SHP77 (cell line): ENCODE measurements around the gene ZFP62.
"Not testable (repeated sequence)": the region's sequence is repeated elsewhere in the genome, so short reads cannot be mapped to it uniquely, and the experiment has no call there.

Source experiments
- DNase-seq, 2 experiments: peaks; one replicate each; lab custom pipeline; 2025; lab: John Stamatoyannopoulos, UW

Gene ZFP62

DNA sequence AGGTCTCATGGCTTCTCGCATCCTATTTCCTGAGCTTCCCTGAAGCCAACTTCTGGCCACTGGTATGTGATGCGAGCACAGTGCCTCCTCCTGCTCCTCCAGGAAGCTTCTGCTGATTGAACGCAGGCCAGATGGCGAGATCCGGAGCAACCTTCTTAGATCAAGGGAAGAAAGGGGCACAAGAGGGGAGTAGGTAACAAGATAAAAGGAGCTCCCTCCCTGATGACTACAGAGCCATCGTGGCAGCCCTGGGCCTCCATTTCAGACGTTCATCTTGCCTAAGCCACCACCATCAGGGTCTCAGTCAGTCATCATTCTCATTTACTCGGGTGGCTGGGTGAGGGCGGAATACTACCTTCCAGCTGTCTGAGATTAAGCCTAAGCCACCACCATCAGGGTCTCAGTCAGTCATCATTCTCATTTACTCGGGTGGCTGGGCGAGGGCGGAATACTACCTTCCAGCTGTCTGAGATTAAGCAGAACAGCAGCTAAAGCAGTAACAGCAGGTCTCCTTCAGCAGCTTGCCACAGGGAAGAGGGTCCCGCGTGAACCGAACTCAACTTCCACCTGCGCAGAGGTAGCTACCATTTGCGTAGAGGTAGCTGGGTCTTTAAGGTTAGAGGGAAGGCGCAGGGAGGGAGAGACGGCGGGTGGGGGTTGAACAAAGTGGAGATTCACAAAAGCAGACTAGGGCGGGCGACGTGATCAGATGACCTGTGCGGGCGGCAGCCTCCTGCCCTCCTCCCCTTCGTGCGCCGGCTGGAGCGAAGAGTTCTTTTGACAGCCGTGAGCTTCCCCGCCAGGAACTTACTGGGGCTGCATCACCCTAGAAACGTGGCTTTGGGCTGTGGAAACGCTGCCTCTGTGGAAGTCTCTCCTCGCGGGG is 30.6 kb downstream of the ZFP62 start:
- peak in 1 of 2 experiments; percentile 44 for DNase-seq

DNA sequence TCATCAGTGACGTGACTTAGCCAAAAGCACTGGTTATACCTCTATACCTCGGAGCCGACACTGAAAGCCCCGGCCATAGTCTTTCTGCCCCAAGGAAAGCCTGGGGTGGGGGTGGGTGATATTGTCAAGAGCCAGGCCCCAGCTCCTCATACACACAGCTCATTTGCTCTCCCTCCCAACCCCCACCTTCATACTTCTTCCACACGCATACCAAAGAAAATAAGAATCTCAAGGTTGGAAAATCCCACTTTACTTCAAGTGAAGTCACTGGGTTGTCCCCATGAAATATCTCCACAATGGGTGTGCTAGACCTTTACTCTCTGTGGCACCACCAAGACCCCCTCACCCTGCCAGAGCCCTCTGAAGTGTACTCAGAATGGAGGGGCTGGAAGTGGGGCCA is 31.4 kb downstream of the ZFP62 start:
- DNase-seq, result no peak

DNA sequence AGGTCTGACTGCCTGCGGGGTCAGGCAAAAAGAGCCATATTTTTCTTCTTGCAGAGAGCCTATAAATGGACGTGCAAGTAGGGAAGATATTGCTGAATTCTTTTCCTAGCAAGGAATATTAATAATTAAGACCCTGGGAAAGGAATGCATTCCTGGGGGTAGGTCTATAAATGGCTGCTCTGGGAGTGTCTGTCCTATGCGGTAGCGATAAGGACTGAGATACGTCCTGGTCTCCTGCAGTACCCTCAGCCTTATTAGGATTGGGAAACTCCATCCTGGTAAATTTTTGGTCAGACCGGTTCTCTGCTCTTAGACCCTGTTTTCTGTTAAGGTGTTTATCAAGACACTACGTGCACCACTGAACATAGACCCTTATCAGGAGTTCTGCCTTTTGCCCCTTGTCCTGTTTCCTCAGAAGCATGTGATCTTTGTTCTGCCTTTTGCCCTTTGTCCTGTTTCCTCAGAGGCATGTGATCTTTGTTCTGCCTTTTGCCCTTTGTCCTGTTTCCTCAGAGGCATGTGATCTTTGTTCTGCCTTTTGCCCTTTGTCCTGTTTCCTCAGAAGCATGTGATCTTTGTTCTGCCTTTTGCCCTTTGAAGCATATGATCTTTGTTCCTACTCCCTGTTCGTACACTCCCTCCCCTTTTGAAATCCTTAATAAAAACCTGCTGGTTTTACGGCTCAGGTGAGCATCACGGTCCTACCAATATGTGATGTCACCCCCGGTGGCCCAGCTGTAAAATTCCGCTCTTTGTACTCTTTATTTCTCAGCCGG is 32.1 kb downstream of the ZFP62 start:
- DNase-seq, result not testable (repeated sequence)

DNA sequence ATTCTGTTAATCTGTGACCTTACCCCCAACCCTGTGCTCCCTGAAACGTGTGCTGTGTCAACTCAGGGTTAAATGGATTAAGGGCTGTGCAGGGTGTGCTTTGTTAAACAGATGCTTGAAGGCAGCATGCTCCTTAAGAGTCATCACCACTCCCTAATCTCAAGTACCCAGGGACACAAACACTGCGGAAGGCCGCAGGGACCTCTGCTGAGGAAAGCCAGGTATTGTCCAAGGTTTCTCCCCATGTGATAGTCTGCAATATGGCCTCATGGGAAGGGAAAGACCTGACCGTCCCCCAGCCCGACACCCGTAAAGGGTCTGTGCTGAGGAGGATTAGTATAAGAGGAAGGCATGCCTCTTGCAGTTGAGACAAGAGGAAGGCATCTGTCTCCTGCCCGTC is 33.7 kb downstream of the ZFP62 start:
- not testable (repeated sequence) for DNase-seq

DNA sequence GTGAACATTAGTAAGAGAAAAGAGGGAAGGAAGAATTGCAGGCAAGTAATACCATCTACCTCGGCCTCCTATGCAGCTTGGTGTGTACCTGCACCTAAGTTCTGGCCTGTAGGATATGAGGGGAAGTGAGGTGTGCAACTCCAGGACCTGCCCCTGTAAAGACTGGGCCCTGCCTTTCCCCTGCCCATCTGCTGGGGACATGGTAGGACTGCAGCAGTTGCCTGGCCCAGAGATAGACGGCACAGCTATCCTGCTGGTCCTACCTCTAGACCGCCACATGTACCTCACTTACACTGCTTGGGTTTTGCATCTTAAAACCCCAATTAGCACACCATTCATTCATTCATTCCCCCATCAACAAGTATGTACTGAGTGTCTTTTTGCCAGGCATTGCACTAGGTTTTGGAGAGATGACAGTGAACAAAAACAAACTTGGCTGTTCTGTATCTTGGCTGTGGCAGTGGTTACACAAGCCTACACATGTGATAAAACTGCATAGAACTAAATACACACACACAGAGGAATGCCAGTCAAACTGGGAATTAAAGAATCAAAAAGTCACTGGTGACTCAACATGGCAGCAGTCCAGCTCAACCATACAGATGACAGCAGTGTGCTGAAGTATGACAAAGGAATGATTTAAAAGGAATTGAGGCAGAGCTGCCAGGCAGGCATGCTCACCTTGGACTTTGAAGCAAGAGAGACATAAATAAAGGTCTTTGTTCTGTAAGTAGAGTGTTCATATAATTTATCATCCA is 35.1 kb downstream of the ZFP62 start:
- DNase-seq, result no peak

DNA sequence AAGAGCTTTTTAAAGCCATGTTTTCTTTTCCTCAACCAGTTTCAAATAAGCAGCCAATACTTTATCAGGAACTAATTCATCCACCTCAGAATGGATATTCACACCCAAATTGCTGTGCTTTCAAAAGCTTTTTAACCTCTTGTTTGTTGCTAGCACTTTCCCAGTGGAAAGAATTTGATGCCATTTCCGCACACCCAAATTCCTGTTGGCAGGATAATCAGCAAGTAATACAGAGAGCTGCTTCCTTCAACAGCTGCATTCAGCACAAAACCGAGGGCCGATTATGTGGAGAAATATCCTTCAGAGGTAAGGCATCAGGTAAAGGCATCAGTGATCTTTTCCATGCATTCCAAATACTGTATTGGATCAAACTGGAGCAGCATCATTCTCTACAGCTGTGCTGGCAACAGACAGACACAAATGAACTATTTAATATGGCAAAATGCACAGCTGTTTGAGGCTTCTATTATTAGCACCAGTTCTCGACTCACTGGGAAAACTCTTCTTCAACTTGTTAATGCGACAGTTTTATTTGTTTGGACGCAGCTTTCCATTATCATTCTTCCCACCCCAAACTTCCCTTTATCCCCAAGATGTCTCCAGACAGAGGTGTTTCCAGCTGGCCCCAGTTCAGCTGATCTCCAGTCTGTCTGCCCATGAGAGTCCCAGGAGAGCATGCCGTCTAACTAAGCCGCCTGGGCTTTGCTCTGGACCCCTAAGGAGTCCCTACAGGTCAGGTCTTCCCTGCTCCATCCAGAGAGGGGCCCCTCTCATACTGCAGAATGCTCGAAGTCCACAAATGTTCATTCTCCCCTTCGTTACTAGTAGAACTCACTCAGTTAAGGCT is 36.2 kb downstream of the ZFP62 start:
- no peak for DNase-seq

DNA sequence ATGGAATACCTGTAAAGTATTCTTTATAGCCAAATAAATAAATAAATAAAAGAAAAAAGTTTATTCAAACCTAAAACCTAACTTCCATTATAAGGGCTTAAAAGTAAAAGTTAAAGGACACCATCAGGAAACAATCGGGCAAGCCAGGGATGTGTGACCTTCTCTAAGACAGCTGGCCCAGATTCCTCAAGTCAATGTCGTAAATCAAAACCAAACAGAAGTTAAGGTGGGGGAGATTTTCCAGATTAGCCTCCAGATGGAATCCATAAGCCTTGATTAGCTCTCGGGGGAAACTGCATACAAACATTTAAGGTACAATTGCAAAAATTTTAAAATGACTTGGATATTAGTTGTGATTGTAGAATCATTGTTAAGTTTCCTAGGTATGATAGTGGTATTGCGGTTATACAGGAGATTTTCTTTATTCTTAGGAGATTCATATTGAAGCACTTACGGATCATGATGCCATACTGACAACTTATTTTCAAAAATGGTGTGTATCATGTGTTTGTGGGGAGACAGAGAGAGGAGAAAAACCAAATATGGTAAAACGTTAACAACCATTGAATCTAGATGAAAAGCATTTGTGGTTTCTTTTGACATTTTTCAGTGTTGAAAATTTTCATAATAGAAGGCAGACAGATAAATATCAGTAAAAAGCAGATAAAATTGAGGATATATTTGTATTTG is 37.0 kb downstream of the ZFP62 start:
- DNase-seq, result no peak

DNA sequence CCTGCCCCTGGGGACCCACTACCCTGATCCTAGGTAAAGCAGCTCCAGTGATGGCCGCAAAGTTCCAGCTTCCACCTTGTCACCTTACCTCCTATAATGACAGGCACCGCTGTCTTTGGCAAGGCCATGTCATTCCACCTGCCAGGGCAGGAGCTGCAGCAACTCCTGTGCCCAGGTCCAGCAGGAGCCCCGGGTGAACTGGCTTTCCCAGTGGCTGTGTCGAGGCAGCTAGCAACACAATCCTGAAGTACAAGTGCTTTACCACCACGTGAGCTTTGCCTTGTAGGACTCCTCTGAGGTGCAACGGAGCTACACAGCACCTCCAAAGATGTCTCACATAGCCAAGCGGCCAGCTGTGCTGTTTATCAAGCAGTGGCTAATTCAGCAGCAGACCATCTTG is 37.7 kb downstream of the ZFP62 start:
- no peak for DNase-seq

DNA sequence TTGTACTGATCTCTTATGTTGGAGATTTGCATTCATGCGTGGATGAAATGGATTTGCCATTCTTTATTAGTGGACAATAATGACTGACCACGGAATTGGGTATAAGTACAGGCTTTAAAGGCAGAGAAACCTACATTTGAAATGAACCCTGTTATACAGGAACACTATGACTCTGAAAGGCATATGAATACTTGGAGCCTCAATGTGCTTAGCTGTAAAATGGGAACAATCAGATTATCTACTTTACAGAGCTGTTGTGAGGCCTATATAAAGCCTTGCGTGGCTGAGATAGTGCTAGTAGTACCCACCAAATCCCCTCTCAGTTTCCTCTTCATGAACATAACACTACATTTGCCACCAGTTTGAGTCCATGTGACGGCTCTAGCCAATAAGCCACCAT is 39.5 kb downstream of the ZFP62 start:
- no peak for DNase-seq

DNA sequence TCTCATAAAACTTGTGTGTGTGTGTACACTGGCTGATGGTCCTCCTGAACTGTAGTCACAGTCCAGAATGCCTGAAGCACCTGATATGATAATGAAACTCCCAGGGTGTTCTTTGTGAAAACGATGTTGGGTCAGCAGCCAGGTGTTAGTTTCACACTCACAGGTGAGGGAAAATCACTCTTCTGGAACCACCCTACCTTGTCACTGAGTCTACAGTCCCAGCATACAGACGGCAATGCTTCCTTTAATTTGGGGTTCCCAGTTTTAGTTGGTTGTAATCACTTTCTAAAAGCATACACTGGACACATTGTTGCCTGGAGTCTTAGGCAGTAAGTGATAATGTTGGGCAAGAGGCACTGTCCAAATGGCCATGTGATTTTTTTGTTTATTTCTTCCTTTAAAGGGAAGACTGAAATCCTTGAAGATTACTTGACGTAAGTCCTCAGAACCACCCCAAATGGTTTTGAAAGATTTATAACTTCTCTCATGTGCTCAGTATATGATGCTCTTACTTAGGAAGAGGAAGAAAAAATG is 40.2 kb downstream of the ZFP62 start:
- DNase-seq, result no peak

DNA sequence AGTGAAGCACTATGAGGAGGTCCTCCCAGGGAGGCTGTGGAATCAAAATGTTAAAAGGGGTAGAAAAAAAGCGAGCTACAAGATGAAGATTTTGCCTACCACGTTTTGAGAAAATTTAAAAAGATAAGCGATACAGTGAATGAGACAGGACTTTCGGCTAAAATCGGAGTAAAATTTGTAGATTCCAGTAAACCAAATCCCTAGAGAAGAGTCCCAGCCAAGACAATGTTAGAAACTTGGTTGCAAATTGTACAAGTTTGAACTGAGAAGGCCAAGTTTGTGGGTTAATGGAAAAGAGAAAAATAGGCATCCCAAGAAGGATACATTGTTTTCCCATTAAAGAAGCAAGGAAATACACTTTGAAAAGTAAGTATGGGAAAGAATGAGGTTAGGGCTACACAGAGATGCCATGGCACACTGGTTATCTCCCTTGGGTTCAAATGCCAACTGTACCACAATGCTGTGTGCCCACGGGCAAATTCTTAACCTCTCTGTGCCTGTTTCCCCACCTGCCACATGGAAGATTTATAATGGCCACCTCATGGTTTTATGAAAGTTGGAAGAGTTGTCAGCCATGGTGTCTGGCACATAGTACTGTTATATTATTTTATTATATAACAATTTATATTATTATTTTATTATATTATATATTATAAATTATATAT is 42.3 kb downstream of the ZFP62 start:
- DNase-seq, result no peak

DNA sequence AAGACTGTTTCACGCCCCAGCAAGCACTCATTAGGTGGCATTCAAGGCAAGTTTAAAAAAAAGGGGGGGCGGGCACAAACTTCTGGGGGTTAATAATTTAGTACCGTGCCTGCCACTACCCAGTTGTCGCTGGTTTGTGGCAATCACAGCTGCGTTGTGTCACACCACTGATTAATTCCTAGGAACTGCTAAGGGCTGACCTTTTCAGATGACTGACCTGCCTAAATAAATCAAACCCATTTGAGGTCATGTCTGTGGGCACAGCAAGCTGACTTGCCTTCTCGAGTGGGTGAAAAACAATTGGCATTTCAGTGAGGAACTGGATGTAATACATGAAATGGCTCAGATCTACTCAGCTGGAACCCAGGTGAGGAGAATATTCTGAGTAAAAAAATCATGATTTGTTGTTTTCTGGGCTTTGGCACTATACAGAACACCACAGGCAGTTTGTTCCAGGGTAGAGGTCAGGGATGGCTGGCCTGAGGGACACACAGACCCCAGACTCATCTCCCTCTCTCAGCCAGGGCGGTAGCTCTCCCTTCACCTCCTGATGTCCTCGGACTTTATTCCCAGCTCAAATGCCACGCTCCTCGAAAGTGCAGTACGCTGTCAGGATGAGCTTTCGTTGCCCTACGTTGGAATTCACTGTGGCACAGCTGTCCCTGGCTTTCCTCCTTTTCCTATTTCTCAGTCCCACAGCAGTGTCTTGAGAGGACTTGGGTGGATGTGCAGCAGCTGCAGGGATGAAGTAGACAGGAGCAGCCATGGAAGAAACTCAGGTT is 43.0 kb downstream of the ZFP62 start:
- no peak for DNase-seq

DNA sequence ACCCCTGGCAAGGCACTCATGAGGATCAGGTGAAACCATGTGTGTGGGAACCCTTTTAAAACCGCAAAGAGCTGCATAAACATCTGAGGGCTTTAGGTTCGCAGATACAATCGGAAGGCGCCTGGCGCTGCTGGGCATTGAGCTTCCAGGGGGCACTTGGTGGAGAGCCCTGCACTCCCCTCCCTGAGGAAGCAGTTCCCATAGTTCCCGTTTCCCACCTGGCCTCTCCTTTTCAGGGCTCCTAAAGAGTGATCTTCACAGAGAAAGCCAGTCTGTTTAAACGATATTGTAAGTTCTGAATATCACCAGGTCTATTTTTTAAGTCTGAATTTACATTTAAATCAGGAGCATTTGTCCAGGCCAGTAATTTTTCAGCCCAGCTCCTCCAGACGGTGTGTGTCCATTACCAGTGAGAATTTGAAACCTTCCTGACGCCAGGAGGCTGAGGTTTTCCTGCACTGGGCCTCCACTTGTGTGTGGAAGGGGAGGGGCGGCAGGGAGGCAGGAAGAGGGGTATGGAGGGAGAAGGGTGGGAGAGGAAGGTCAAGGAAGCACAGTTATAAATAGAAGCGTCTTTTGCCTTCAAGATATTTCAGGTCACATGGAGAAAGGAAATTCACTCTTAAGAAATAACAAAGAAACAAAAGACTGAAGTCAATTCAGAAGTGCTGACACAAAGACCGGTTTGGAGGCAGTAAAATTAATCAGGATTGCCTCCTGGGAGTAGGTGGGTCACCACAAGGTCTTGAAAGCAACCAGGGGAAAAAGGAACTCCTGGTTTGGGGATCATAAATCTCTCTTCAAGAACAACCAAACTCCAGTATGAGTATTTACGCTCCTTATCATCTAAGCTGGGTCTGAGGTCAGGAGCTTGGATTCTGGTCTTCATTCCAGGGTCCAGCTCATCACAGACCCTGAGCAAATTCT is 44.2 kb downstream of the ZFP62 start:
- DNase-seq, result peak; percentile 59

DNA sequence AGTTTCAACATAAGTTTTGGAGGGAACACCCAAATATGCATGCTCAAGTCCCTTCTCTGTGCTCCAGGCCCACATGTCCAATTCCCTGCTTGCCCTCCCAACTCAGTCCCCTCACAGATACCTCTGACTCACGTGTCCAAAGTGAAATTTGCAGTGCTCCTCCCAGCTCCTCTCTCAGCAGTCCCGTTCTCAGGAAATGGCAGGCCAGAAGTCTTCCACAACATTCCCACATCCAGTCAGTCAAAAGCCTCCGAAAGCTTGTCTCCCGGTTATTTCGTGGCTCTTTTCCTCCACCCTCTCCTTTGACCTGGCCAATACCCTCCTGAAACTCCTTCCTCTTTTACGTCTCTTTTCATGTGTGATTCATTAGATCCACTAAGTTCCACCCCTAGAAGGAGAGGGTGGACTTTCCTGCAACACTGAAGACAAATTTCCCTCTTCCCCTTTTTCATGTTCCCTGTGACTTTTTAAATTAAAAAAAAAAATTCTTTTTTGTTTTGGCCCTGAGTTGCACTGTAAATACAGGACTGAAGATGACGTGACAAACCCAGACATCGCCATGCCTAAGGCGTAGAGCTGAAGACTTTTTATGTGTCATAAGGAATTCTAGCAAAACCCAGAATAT is 45.7 kb downstream of the ZFP62 start:
- no peak for DNase-seq

DNA sequence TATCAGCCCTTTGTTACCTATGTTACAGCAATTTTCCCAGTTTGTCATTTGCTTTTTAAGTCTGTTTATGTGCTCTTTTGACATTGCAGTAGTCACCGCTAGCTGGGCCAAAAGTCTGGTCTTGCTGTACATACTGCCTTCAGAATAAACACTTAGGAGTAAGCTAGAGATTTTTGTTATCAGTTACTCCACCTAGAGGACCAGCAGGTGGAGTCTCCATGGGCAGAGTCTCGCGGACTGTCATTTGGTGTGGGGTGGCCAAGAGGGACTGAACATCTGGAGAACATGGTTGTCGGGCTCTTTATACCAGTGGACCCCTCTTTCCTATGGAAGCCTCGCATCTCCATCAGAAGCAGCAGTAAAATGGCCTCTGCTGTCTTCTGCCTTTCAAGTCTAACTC is 47.7 kb downstream of the ZFP62 start:
- DNase-seq, result no peak

DNA sequence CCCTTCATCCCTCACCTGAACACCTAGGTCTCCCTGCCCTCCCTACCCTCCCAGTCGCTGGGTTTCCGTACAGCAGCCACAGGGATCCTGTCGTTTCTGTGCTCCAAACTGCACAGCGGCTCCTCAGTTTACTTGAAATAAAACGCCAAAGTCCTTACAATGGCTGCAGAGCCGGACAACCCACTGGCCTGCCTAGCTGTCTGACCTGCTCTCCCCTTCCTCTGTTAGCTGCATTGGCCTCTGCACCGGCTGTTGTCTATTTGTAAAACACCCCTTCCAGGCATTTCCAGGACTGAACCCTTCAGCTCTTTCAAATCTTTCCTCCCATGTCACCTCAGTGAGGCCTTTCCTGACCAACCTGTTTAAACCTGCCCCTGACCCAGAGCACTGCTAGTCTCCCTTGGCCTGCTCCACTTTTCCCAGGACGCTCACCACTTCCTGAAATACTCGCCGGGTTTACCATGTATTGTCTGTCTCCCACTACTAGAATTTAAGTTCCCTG is 49.4 kb downstream of the ZFP62 start:
- DNase-seq, result no peak

DNA sequence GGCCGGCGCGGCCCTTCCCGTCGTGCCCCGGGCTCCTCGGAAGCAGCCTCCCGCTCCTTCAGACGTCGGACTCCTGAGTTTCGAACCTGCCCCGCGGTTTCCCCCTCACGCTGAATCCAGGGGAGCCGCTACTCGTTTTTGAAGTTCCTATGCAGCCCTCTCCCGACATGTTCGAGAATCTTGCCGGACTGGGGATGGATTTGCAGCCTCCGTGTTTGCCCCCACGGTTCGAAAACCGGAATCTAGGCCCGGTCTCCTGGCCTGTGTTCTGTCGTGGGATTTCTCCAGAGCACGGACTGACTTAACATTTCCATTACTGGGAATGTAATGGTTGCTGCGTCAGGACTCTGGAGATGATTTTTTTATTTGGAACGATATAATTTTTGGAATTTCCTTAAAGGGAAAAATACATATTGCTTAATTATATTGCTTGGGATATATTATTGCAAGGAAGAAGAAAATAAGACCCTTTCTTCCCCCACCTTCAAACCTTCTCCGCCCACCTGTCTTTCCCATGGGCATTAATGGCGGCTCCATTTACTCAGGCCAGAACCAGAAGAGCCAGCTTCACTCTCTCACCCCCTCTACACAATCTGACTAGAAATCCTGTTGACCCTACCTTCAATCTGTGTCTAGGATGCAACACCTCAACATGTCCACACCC is 50.0 kb downstream of the ZFP62 start:
- DNase-seq, result no peak
